Measurements from ENCODE around the gene RALGPS2.

Gene RALGPS2

DNA sequence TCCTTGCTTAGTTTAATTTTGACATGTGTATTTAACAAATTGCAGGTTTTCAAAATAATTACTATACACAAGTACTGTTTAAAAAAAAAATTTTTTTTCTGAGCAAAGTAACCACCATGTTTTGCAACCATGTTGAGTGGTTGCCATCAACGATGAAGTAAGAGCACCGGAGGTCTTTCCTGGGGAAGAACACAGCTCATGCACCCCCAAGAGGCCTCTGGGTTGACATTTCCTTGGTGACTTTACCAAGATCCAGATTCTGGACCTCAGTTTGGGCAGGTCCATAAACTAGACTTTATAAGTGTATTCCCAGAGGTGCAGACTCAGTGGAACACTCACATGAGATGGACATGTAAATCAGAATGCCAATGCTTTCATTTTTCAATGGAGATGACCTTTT, 36.8 kb upstream of the RALGPS2 start:
- Histone ChIP-seq H2AFZ (ENCODE audit: low read depth) (no peak overlapping the region), H3K36me3 (ENCODE audit: insufficient read depth) (no peaks in the 10 kb centered on the region), H3K4me3 (IDR thresholded peaks at IDR 0.05; ENCODE audit: insufficient read depth, low read depth, low read length) (no peak overlapping the region), H4K20me1 (ENCODE audit: insufficient read depth) (no peaks in the 10 kb centered on the region), H3K4me1 (ENCODE audit: low read depth, poor library complexity, severe bottlenecking) (peaks cover 11% of the 10 kb centered on the region), H3K9ac (no peak overlapping the region), H3K79me2 (ENCODE audit: insufficient read depth, low read depth) (no peaks in the 10 kb centered on the region), H3K27ac (no peak overlapping the region), H3K4me2 (no peak overlapping the region), H3K27me3 (ENCODE audit: insufficient read depth, low read depth) (no peaks in the 10 kb centered on the region)
- TF ChIP-seq, protein P1, sequence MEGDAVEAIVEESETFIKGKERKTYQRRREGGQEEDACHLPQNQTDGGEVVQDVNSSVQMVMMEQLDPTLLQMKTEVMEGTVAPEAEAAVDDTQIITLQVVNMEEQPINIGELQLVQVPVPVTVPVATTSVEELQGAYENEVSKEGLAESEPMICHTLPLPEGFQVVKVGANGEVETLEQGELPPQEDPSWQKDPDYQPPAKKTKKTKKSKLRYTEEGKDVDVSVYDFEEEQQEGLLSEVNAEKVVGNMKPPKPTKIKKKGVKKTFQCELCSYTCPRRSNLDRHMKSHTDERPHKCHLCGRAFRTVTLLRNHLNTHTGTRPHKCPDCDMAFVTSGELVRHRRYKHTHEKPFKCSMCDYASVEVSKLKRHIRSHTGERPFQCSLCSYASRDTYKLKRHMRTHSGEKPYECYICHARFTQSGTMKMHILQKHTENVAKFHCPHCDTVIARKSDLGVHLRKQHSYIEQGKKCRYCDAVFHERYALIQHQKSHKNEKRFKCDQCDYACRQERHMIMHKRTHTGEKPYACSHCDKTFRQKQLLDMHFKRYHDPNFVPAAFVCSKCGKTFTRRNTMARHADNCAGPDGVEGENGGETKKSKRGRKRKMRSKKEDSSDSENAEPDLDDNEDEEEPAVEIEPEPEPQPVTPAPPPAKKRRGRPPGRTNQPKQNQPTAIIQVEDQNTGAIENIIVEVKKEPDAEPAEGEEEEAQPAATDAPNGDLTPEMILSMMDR (conservative IDR thresholded peaks at IDR 0.05; ENCODE audit: low read depth, low read length), result no peak

DNA sequence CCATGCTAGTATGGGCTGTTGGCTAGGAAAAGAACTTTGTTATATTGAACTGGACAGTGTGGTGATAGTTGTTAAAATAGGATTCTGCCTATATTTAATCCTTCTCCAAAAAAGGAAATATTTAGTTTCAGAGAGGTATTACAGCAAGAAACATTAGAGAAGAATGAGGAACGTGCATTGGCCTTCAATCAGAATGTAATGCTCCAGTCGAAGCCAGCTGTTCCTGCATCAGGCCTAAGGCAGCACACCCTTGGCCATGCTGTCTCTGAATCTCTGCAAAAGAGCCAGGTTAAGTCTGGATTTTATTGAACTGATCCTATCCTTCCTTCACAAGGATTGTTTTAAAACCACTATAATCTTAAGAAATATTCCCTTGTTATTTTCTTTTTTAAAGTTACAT, 35.3 kb upstream of the RALGPS2 start:
- Histone ChIP-seq H3K9ac (no peak overlapping the region), H3K27ac (no peak overlapping the region), H2AFZ (ENCODE audit: low read depth) (no peak overlapping the region), H3K4me2 (no peak overlapping the region), H3K4me3 (IDR thresholded peaks at IDR 0.05; ENCODE audit: insufficient read depth, low read depth, low read length) (no peak overlapping the region), H3K4me1 (ENCODE audit: low read depth, poor library complexity, severe bottlenecking) (peaks cover 4% of the 10 kb centered on the region), H3K79me2 (ENCODE audit: insufficient read depth, low read depth) (no peaks in the 10 kb centered on the region), H3K36me3 (ENCODE audit: insufficient read depth) (no peaks in the 10 kb centered on the region), H3K27me3 (ENCODE audit: insufficient read depth, low read depth) (no peaks in the 10 kb centered on the region), H4K20me1 (ENCODE audit: insufficient read depth) (no peaks in the 10 kb centered on the region)
- TF ChIP-seq, protein P1 (conservative IDR thresholded peaks at IDR 0.05; ENCODE audit: low read depth, low read length), result no peak

DNA sequence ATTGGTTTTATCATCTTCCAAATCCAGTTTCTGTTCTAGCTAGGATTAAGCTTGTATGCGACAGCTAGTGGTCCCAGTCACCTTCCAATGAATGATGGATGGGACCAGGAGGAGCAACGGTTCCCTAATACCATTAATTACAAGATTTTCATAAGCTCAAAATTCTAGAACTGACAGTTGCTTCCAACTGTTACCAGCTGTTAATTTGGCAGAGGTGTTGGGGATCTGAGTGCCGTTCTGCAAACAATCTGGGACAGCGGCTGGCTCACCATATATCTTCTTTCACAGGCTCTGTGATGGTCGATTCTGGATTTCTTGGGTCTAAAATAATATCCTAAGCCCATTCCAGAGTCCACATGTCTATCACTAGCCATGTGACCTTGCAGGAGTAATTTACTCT, 34.5 kb upstream of the RALGPS2 start:
- Histone ChIP-seq H3K4me1 (ENCODE audit: low read depth, poor library complexity, severe bottlenecking) (no peaks in the 10 kb centered on the region), H3K27ac (no peak overlapping the region), H2AFZ (ENCODE audit: low read depth) (no peak overlapping the region), H3K4me2 (no peak overlapping the region), H3K79me2 (ENCODE audit: insufficient read depth, low read depth) (no peaks in the 10 kb centered on the region), H4K20me1 (ENCODE audit: insufficient read depth) (no peaks in the 10 kb centered on the region), H3K9ac (no peak overlapping the region), H3K4me3 (IDR thresholded peaks at IDR 0.05; ENCODE audit: insufficient read depth, low read depth, low read length) (no peak overlapping the region), H3K27me3 (ENCODE audit: insufficient read depth, low read depth) (no peaks in the 10 kb centered on the region), H3K36me3 (ENCODE audit: insufficient read depth) (no peaks in the 10 kb centered on the region)
- TF ChIP-seq, protein P1 (conservative IDR thresholded peaks at IDR 0.05; ENCODE audit: low read depth, low read length), result no peak

DNA sequence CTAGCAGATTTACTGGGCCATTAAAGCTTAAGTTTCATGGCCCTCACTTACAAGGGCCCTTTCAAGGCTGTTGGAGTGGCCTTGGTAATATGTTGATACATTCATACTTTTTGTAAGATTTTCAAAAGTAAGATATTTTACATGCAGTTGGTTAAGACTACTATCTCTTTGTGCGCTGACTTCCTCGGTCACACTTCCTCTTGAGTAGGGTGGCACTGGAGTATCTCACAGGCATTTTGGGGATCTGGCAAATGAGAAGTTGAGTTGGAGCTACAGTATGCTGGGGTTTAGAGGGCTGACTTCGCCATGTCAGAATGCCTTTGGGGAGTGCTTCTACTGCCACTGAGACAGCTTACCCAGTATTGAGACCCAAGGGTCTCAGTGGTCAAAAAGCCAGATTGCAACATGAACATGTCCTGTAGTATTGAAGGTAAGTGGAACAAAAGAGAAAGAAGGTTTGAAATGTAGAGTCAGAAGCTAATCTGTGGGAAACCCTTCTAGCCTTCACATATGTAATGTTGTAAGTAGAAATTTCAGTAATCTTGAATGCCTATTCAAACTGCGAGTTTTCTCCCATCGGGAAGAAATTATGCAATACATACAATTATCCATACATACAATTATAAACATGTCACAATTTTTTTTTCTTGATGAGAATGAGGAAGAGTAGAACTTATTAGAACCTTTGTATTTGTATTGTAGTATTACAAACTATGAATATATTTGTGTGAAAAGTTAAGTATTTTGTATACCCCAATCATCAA, 32.3 kb upstream of the RALGPS2 start:
- Histone ChIP-seq H3K27ac (no peak overlapping the region), H3K4me1 (ENCODE audit: low read depth, poor library complexity, severe bottlenecking) (no peaks in the 10 kb centered on the region), H3K4me2 (no peak overlapping the region), H3K27me3 (ENCODE audit: insufficient read depth, low read depth) (no peaks in the 10 kb centered on the region), H3K9ac (no peak overlapping the region), H4K20me1 (ENCODE audit: insufficient read depth) (no peaks in the 10 kb centered on the region), H3K36me3 (ENCODE audit: insufficient read depth) (no peaks in the 10 kb centered on the region), H3K4me3 (IDR thresholded peaks at IDR 0.05; ENCODE audit: insufficient read depth, low read depth, low read length) (no peak overlapping the region), H3K79me2 (ENCODE audit: insufficient read depth, low read depth) (no peaks in the 10 kb centered on the region), H2AFZ (ENCODE audit: low read depth) (no peak overlapping the region)
- TF ChIP-seq, protein P1 (conservative IDR thresholded peaks at IDR 0.05; ENCODE audit: low read depth, low read length), result no peak

Measured in KMS-11 (cell line).